Activated effector memory CD4-positive, alpha-beta T cell treated with Interleukin-2 at 50 U/mL for 16 hours (primary cell): ENCODE measurements around the gene PKMYT1.
A peak's percentile ranks its signal among the peaks of the same experiment; 100 is the strongest.

ENCODE experiments used
- DNase-seq: peaks from one replicate; pipeline ENCODE4 v3.0.0-alpha.2; 2020

The PKMYT1 gene

GRCh38 chr16:2971985-2972784 is 8.1 kb downstream of the PKMYT1 start:
- DNase-seq, result no peak

- no peak for DNase-seq
Observed at GRCh38 chr16:2971134-2971984, 8.9 kb downstream of the PKMYT1 start.

GRCh38 chr16:2970563-2970962 is 9.7 kb downstream of the PKMYT1 start:
- DNase-seq, result no peak

- peak; percentile 46 for DNase-seq
Observed at GRCh38 chr16:2969545-2970521, 10.4 kb downstream of the PKMYT1 start.

GRCh38 chr16:2968738-2969544 is 11.3 kb downstream of the PKMYT1 start, which contains the start of gene PAQR4:
PAQR4 (plus strand) TSS chr16:2969348; CDS start chr16:2969675, 327 bp downstream.
- DNase-seq, result peak; percentile 69

GRCh38 chr16:2968368-2968737 is 11.9 kb downstream of the PKMYT1 start:
- no peak for DNase-seq

GRCh38 chr16:2967721-2968161 is 12.5 kb downstream of the PKMYT1 start:
- DNase-seq, result no peak

- no peak for DNase-seq
Observed at GRCh38 chr16:2967211-2967631, 13.0 kb downstream of the PKMYT1 start.

GRCh38 chr16:2966808-2967191 is 13.4 kb downstream of the PKMYT1 start:
- DNase-seq, result no peak

GRCh38 chr16:2966043-2966807 is 14.0 kb downstream of the PKMYT1 start:
- DNase-seq, result no peak

GRCh38 chr16:2964475-2965336 is 15.5 kb downstream of the PKMYT1 start:
- DNase-seq, result peak; percentile 39

GRCh38 chr16:2963723-2964474 is 16.3 kb downstream of the PKMYT1 start, which contains the start of gene KREMEN2:
KREMEN2 (plus strand) TSS chr16:2964275; CDS start chr16:2964521, 246 bp downstream.
- DNase-seq, result no peak

- no peak for DNase-seq
Observed at GRCh38 chr16:2963074-2963722, 17.0 kb downstream of the PKMYT1 start.

GRCh38 chr16:2962334-2963073 is 17.7 kb downstream of the PKMYT1 start:
- DNase-seq, result no peak

GRCh38 chr16:2960183-2961010 is 19.8 kb downstream of the PKMYT1 start:
- no peak for DNase-seq

- DNase-seq, result no peak
Observed at GRCh38 chr16:2959206-2959605, 21.0 kb downstream of the PKMYT1 start.

GRCh38 chr16:2956579-2956956 is 23.7 kb downstream of the PKMYT1 start:
- no peak for DNase-seq
